Adrenal gland (tissue), 12 donors: ENCODE results near the gene GBP6. TPM values are rescaled to one million over a fixed set of nuclear protein-coding genes. Genes with fewer than 3 reads are reported as not detected.

Source experiments
- DNase-seq, 7 donors: peaks; one replicate each; pipeline ENCODE4 v3.0.0-alpha.2; 2019 to 2020
- H3K27ac ChIP-seq, 5 donors: fragments of 200-600 bp; sonication (generic) in 4 of 5; 1 replicate in 3 of 5; 2 replicates in 2 of 5; pipeline versions ENCODE4 v1.5.1 to v1.8.0; 2016 to 2020; ENCODE audit warnings: mild to moderate bottlenecking in 1 of 5
- H3K27me3 ChIP-seq: fragments of 200-600 bp; 2 replicates; pipeline ENCODE4 v1.8.0; 2021
- H3K36me3 ChIP-seq, 2 donors: fragments of 200-600 bp; replicated peaks in 1 of 2; 1 replicate in 1 of 2; 2 replicates in 1 of 2; pipeline versions ENCODE4 v1.5.1 to v1.8.0; 2018 to 2022
- H3K4me1 ChIP-seq, 2 donors: fragments of 200-600 bp; replicated peaks in 1 of 2; 1 replicate in 1 of 2; 2 replicates in 1 of 2; pipeline versions ENCODE4 v1.5.1 to v1.8.0; 2018 to 2021
- H3K4me3 ChIP-seq, 4 donors: fragments of 200-600 bp; sonication (generic) in 3 of 4; one replicate each; pipeline ENCODE4 v1.5.1; 2016 to 2018
- H3K9me3 ChIP-seq, 3 donors: fragments of 200-600 bp; sonication (generic) in 1 of 3; replicated peaks in 1 of 3; 1 replicate in 2 of 3; 2 replicates in 1 of 3; pipeline versions ENCODE4 v1.5.1 to v1.8.0; 2016 to 2021
- POLR2A ChIP-seq, 2 donors: fragments of 450-650 bp; IDR thresholded peaks; one replicate each; pipeline ENCODE4 v1.6.1; 2017; ENCODE audit warnings: antibody characterized with exemption in 2 of 2, mild to moderate bottlenecking in 2 of 2, moderate library complexity in 1 of 2
- WGBS, 4 donors: extraction: QIAGEN DNeasy Blood & Tissue Kit in 2 of 4; methylation state at CpG; one replicate each; pipeline versions ENCODE4 v1.1.5 to v1.1.7; 2013 to 2017; 5-methylcytosine and 5-hydroxymethylcytosine counted together
- intact Hi-C, 2 donors: fragments of 100-400 bp; cut with DNase I; formaldehyde crosslinking; loops; one replicate each; pipeline versions ENCODE4 v1.14.1 to v1.15.0; 2022 to 2023
- polyA plus RNA-seq, 3 donors: library from polyadenylated mRNA; stranded (reverse); fragments of 200-250 nt in 2 of 3; fragments of 350-450 nt in 1 of 3; fragmentation: Illumina TruSeq in 1 of 3; extraction: RNeasy Lipid Tissue Mini Kit (QIAGEN cat#74804) in 1 of 3; gene quantifications; one replicate each; pipeline ENCODE4 v1.2.3, GENCODE V29; 2013 to 2014
- total RNA-seq, 9 donors: library from RNA; depleted of rRNA in 4 of 9; stranded (reverse); fragments of >200 nt in 4 of 9; fragments of 120-200 nt in 1 of 9; fragmentation: NEBNext Ultra II Directional in 1 of 9; extraction: Animal tissue kit (Norgen Biotek cat#: 25700) in 1 of 9; gene quantifications; one replicate each; pipeline versions ENCODE4 v1.1.0 to v1.2.4, GENCODE V29; 2013 to 2023
- TF ChIP-seq, protein P1 (sequence below), 6 experiments: fragments of 450-650 bp in 4 of 6; fragments of 200-600 bp in 2 of 6; sonication (generic) in 1 of 6; IDR thresholded peaks; 1 replicate in 5 of 6; 2 replicates in 1 of 6; pipeline versions ENCODE4 v1.5.1 to v1.8.0; 2016 to 2021; ENCODE audit warnings: antibody characterized with exemption in 6 of 6, mild to moderate bottlenecking in 2 of 6, moderate library complexity in 1 of 6
- donor health status: healthy with polysubstance abuse.
- donor health status: Bipolar disorder and iron deficiency.
- donor health status: DM: yes; HTN: yes; CAD: no.
- donor health status: DM: no; HTN: no; CAD: no.
- donor health status: DM: no; HTN: no; CAD: no.
- donor health status: DM: yes; HTN: yes; CAD: no.

The GBP6 gene
- total and polyA plus RNA-seq, 12 donors = 0.07 to 0.54 (median 0.08) TPM; not detected in 7

DNA sequence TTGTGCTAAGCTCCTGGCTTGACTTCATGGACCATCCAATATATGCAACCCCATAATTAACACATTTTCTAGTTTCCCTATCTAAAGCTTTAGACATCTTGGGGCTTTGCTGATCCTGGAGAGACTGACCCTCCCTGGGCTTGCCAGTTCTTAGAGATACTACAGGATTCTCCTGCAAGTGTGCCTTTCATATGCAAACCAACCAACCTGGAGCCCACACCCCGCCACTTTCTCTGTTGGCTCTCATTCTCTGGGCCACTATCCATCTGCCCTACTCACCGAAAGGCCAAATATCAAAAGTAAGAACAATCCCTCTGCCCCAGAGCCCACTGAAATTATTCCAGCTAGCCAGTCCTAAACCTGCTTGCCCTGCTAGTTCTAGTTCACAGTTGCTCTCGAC is 2.2 kb upstream of the GBP6 start:
- intact Hi-C loops = loop anchor here in 1 of 2 donors (2.0 kb wide), 1 partner anchor 363 kb away; no protein-coding TSS in a partner anchor
- Histone ChIP-seq H3K4me1 (peaks cover 0 to 6% of the 10 kb centered on the region in 2 donors), H3K4me3 (no peak overlapping the region), H3K27me3 (no peaks in the 10 kb centered on the region), H3K36me3 (no peaks in the 10 kb centered on the region), H3K9me3 (no peaks in the 10 kb centered on the region), H3K27ac (no peak overlapping the region)
- no peak for DNase-seq
- 91 to 95% (median 93%) methylated on average over 3 of the region's 3 CpGs for WGBS, 4 donors
- no peak for TF ChIP-seq POLR2A (IDR thresholded peaks at IDR 0.05)
- TF ChIP-seq, protein P1, sequence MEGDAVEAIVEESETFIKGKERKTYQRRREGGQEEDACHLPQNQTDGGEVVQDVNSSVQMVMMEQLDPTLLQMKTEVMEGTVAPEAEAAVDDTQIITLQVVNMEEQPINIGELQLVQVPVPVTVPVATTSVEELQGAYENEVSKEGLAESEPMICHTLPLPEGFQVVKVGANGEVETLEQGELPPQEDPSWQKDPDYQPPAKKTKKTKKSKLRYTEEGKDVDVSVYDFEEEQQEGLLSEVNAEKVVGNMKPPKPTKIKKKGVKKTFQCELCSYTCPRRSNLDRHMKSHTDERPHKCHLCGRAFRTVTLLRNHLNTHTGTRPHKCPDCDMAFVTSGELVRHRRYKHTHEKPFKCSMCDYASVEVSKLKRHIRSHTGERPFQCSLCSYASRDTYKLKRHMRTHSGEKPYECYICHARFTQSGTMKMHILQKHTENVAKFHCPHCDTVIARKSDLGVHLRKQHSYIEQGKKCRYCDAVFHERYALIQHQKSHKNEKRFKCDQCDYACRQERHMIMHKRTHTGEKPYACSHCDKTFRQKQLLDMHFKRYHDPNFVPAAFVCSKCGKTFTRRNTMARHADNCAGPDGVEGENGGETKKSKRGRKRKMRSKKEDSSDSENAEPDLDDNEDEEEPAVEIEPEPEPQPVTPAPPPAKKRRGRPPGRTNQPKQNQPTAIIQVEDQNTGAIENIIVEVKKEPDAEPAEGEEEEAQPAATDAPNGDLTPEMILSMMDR (IDR thresholded peaks at IDR 0.05) = no peak

DNA sequence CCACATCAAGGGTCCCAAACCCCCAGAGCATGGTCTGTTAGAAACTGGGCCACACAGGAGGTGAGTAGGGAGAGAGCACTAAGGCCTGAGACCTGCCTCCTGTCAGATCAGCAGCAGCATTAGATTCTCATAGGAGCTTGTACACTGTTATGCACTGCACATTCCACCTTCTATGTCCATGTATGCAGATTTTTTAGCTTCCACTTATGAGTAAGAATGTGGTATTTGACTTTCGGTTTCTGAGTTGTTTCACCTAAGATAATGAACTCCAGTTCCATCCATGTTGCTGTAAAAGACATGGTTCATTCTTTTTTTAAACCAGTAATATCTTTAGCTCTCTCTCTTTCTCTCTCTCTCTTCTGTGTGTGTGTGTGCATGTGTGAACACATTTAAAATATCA is 663 bp upstream of the GBP6 start:
- Histone ChIP-seq H3K27me3 (no peaks in the 10 kb centered on the region), H3K4me3 (no peak overlapping the region), H3K27ac (no peak overlapping the region), H3K4me1 (peaks cover 0 to 3% of the 10 kb centered on the region in 2 donors), H3K36me3 (no peaks in the 10 kb centered on the region), H3K9me3 (no peaks in the 10 kb centered on the region)
- intact Hi-C loops = loop anchor here in 1 of 2 donors (2.0 kb wide), 1 partner anchor 364 kb away; no protein-coding TSS in a partner anchor
- TF ChIP-seq, protein P1 (IDR thresholded peaks at IDR 0.05) = no peak
- TF ChIP-seq POLR2A (IDR thresholded peaks at IDR 0.05) = no peak
- no peak for DNase-seq
- 55 to 71% (median 58%) methylated on average over 1 of the region's 1 CpG for WGBS, 4 donors

DNA sequence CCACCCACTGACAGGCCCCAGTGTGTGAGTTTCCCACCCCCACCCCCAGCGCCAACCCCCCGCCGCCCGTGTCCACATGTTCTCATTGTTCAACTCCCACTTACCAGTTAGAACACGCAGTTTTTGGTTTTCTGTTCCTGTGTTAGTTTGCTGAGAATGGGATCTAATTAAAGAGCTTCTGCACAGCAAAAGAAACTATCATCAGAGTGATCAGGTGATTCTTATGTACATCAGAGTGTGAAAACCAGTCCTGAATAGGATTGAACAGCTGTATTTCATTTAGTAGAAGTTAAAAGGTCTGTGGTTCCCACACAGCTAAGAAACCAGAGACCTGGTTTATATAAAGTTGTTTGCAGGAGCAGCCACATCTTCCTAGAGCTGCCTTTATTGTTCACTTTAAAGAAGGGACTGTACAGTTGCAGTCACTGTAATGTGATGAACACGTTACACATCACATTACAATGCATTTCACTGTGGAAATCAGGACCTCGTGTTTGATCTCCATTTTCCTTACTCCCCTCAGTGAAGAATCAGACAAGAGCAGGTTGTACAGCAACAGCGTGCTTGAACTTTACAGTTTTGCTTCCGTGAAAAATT is 1.2 kb downstream of the GBP6 start:
- no peaks in the 10 kb centered on the region for H3K36me3 ChIP-seq
- no peak overlapping the region for H3K27ac ChIP-seq
- no peak overlapping the region for H3K4me3 ChIP-seq
- H3K9me3 ChIP-seq = no peaks in the 10 kb centered on the region
- no peaks in the 10 kb centered on the region for H3K27me3 ChIP-seq
- no peaks in the 10 kb centered on the region for H3K4me1 ChIP-seq
- no peak for DNase-seq
- intact Hi-C loops = no loop called here
- 80 to 86% (median 83%) methylated on average over 9 of the region's 9 CpGs for WGBS, 4 donors
- TF ChIP-seq, protein P1 (IDR thresholded peaks at IDR 0.05) = no peak
- TF ChIP-seq POLR2A (IDR thresholded peaks at IDR 0.05) = no peak

DNA sequence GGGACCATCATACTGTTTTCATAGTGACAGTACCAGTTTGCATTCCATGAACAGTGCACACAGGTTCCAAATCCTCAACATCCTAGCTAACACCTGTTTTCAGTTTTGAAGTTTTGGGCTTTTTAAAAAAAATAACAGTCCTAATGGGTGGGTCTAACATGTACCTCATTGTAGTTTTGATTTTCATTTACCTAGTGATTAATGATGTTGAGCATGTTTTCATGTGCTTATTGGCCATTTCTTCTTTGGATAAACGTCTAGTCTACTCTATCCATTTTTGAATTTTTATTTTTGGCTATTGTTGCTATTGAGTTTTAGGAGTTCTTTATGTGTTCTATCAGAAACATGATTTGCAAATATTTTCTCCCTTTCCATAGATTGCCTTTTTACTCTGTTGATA is 3.4 kb downstream of the GBP6 start:
- WGBS, 4 donors = 50 to 64% (median 56%) methylated on average over 1 of the region's 1 CpG
- H3K9me3 ChIP-seq = no peaks in the 10 kb centered on the region
- H3K27me3 ChIP-seq = no peaks in the 10 kb centered on the region
- intact Hi-C loops = no loop called here
- DNase-seq = no peak
- H3K27ac ChIP-seq = no peak overlapping the region
- H3K36me3 ChIP-seq = no peaks in the 10 kb centered on the region
- H3K4me3 ChIP-seq = no peak overlapping the region
- TF ChIP-seq, protein P1 (IDR thresholded peaks at IDR 0.05) = no peak
- TF ChIP-seq POLR2A (IDR thresholded peaks at IDR 0.05) = no peak
- no peaks in the 10 kb centered on the region for H3K4me1 ChIP-seq
